ENCODE results near the gene CGN.

DNA sequence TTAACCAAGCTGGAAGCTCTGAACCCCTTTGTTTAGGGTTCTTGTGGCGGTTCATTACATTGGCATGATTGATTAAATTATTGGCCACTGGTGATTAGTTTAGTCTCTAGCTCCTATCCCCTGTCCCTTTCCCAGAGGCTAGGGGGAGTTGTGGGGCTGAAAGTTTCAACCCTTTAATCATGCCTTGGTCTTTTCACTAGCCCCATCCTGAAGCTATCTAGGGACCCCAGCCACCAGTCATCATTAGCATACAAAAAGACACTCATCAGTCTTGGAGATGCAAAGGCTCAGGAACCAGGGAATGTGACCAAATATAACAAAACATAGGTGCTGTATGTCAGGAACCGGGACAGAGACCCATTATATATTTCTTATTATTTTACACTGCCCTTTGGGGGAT lies 66.0 kb downstream of the CGN start:
- TF ChIP-seq, protein P1, sequence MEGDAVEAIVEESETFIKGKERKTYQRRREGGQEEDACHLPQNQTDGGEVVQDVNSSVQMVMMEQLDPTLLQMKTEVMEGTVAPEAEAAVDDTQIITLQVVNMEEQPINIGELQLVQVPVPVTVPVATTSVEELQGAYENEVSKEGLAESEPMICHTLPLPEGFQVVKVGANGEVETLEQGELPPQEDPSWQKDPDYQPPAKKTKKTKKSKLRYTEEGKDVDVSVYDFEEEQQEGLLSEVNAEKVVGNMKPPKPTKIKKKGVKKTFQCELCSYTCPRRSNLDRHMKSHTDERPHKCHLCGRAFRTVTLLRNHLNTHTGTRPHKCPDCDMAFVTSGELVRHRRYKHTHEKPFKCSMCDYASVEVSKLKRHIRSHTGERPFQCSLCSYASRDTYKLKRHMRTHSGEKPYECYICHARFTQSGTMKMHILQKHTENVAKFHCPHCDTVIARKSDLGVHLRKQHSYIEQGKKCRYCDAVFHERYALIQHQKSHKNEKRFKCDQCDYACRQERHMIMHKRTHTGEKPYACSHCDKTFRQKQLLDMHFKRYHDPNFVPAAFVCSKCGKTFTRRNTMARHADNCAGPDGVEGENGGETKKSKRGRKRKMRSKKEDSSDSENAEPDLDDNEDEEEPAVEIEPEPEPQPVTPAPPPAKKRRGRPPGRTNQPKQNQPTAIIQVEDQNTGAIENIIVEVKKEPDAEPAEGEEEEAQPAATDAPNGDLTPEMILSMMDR (IDR thresholded peaks at IDR 0.05), result no peak
- TF ChIP-seq POLR2A (IDR thresholded peaks at IDR 0.05), result no peak

Data from right lobe of liver (tissue), 4 donors.